Glutamatergic neuron (in vitro differentiated cells): ENCODE measurements around the gene ATXN2L. TPM values are rescaled to one million over a fixed set of nuclear protein-coding genes. Genes with fewer than 3 reads are reported as not detected.
"Not testable (repeated sequence)": the region's sequence is repeated elsewhere in the genome, so short reads cannot be mapped to it uniquely, and the experiment has no call there.

Experiments
- DNase-seq: peaks from one replicate; pipeline ENCODE4 v3.0.0; 2022
- H3K27ac Mint-ChIP-seq: one replicate; pipeline ENCODE4 v1.8.0; 2020; ENCODE audit warnings: mild to moderate bottlenecking, mixed read lengths, inconsistent platforms; ENCODE audit not compliant: unreplicated experiment
- H3K27me3 Mint-ChIP-seq: one replicate; pipeline ENCODE4 v1.8.0; 2020; ENCODE audit warnings: mild to moderate bottlenecking, moderate library complexity, mixed read lengths, inconsistent platforms; ENCODE audit not compliant: unreplicated experiment
- H3K36me3 Mint-ChIP-seq: one replicate; pipeline ENCODE4 v1.8.0; 2020; ENCODE audit warnings: mild to moderate bottlenecking, mixed read lengths, inconsistent platforms; ENCODE audit not compliant: unreplicated experiment
- H3K4me1 Mint-ChIP-seq: one replicate; pipeline ENCODE4 v1.8.0; 2020; ENCODE audit warnings: mild to moderate bottlenecking, low read depth, mixed read lengths, inconsistent platforms; ENCODE audit not compliant: unreplicated experiment
- H3K4me3 Mint-ChIP-seq: one replicate; pipeline ENCODE4 v1.8.0; 2020; ENCODE audit warnings: mild to moderate bottlenecking, mixed read lengths, inconsistent platforms; ENCODE audit not compliant: unreplicated experiment
- H3K9me3 Mint-ChIP-seq: one replicate; pipeline ENCODE4 v1.8.0; 2020; ENCODE audit warnings: mild to moderate bottlenecking, moderate library complexity, mixed read lengths, inconsistent platforms; ENCODE audit not compliant: unreplicated experiment
- total RNA-seq: library from RNA; stranded (reverse); fragmentation: NEBNext Ultra II Directional; extraction: Animal tissue kit (Norgen Biotek cat#: 25700); gene quantifications from one replicate; pipeline ENCODE4 v1.2.1, GENCODE V29; 2021; ENCODE audit not compliant: unreplicated experiment
- TF ChIP-seq, protein P1 (sequence below): fragments of 200-600 bp; sonication (generic); IDR thresholded peaks from one replicate; pipeline ENCODE4 v1.5.0; 2021; ENCODE audit not compliant: partially characterized antibody, unreplicated experiment

The ATXN2L gene
- total RNA-seq, 1 donor from 2014 or later: 261 TPM

DNA sequence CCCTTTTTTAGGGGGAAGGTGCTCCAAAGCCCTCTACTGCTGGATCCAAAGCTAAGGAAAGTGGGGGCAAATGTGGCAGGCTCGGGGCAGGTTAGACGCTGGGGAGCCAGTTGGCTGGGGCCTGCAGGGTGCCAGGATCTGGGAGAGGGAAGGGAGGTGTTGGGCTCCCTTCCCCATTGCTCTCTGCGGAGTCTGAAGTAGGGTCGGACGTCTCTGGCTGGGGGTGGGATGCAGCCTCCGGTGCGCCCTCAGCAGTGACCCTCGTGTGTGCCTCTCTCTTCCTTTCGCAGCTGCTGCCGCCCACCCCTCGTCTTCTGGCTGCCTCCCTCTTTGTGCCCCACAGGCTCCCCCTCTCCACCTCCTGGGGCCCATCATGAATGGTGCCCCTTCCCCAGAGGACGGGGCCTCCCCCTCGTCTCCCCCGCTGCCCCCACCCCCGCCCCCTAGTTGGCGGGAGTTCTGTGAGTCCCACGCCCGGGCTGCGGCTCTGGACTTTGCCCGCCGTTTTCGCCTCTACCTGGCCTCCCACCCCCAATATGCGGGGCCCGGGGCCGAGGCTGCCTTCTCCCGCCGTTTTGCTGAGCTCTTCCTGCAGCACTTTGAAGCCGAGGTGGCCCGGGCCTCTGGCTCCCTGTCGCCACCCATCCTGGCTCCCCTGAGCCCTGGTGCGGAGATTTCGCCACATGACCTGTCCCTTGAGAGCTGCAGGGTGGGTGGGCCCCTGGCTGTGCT is 43.1 kb downstream of the ATXN2L start:
- peaks cover 2% of the 10 kb centered on the region for H3K27me3 Mint-ChIP-seq

DNA sequence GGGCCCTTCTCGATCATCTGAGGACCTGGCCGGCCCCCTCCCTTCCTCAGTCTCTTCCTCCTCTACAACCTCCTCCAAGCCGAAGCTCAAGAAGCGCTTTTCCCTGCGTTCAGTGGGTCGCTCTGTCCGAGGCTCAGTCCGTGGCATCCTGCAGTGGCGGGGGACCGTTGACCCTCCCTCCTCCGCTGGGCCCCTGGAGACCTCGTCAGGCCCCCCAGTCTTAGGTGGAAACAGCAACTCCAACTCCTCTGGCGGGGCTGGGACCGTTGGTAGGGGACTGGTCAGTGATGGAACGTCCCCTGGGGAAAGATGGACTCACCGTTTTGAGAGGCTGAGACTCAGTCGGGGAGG is 43.6 kb downstream of the ATXN2L start:
- peaks cover 2% of the 10 kb centered on the region for H3K27me3 Mint-ChIP-seq

More for the DNA sequence above, 43.1 kb downstream of the ATXN2L start:
- Mint-ChIP-seq H3K4me3 (no peak overlapping the region), H3K27ac (peak overlapping the region; percentile 17), H3K9me3 (peaks cover 5% of the 10 kb centered on the region), H3K36me3 (no peaks in the 10 kb centered on the region), H3K4me1 (peaks cover 2% of the 10 kb centered on the region)
- no peak for DNase-seq
- TF ChIP-seq, protein P1, sequence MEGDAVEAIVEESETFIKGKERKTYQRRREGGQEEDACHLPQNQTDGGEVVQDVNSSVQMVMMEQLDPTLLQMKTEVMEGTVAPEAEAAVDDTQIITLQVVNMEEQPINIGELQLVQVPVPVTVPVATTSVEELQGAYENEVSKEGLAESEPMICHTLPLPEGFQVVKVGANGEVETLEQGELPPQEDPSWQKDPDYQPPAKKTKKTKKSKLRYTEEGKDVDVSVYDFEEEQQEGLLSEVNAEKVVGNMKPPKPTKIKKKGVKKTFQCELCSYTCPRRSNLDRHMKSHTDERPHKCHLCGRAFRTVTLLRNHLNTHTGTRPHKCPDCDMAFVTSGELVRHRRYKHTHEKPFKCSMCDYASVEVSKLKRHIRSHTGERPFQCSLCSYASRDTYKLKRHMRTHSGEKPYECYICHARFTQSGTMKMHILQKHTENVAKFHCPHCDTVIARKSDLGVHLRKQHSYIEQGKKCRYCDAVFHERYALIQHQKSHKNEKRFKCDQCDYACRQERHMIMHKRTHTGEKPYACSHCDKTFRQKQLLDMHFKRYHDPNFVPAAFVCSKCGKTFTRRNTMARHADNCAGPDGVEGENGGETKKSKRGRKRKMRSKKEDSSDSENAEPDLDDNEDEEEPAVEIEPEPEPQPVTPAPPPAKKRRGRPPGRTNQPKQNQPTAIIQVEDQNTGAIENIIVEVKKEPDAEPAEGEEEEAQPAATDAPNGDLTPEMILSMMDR: no peak

DNA sequence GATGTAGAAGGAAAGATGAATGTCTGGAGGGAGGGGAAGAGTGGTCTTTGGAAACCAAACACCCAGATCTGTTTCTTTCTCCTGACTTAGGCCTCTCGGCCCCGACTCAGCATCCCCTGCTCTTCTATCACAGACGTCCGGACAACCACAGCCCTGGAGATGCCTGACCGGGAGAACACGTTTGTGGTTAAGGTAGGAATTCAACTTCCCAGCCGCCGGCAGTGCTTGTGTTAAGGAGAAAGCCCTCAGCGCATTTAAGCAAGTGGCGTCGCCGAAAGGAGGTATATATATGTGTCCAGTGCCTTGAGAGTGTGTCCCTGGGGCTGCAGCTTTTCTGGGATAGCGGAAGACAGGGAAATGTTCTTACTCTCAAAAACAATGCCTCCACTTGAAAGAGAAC is 44.4 kb downstream of the ATXN2L start:
- Mint-ChIP-seq H3K27me3 (peaks cover 2% of the 10 kb centered on the region), H3K4me3 (no peak overlapping the region), H3K36me3 (no peaks in the 10 kb centered on the region), H3K27ac (no peak overlapping the region), H3K4me1 (peaks cover 3% of the 10 kb centered on the region), H3K9me3 (peaks cover 5% of the 10 kb centered on the region)
- TF ChIP-seq, protein P1: no peak
- no peak for DNase-seq

More for the DNA sequence above, 43.6 kb downstream of the ATXN2L start:
- TF ChIP-seq, protein P1: no peak
- peaks cover 2% of the 10 kb centered on the region for H3K4me1 Mint-ChIP-seq
- no peak overlapping the region for H3K4me3 Mint-ChIP-seq
- DNase-seq: no peak
- no peaks in the 10 kb centered on the region for H3K36me3 Mint-ChIP-seq
- H3K9me3 Mint-ChIP-seq: peaks cover 5% of the 10 kb centered on the region
- H3K27ac Mint-ChIP-seq: no peak overlapping the region

DNA sequence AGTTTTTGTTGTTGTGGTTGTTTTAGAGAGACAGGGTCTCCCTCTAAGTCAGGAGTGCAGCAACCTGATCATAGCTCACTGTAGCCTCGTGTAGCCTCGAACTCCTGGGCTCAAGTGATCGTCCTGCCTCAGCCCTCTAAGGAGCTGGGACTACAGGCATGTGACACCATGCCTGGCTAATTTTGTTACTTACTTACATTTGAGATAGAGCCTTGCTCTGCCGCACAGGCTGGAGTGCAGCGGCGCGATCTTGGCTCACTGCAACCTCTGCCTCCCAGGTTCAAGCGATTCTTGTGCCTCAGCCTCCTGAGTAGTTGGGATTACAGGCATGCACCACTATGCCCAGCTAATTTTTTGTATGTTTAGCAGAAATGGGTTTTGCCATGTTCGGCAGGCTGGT is 44.8 kb downstream of the ATXN2L start:
- H3K27me3 Mint-ChIP-seq, DNase-seq, H3K36me3 Mint-ChIP-seq, H3K27ac Mint-ChIP-seq, H3K4me3 Mint-ChIP-seq, H3K9me3 Mint-ChIP-seq, H3K4me1 Mint-ChIP-seq: not testable (repeated sequence)

DNA sequence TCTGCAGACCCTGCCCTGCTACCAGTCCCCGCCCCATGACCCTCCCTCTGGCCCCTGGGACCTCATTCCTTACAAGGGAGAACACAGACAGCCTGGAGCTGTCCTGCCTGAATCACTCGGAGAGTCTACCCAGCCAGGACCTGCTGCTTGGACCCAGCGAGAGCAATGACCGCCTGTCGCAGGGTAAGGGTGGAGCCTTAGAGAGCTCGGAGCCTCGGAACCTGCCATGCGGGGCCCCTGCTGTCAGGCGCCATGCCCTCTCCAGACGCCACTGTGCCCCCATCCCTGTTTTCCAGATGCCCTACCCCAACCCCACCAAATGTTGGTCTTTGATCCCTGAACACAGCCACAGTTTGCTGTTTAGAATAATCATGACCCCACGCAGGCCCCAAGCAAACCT is 46.4 kb downstream of the ATXN2L start:
- DNase-seq: no peak
- peaks cover 2% of the 10 kb centered on the region for H3K27me3 Mint-ChIP-seq
- H3K4me3 Mint-ChIP-seq: no peak overlapping the region
- H3K27ac Mint-ChIP-seq: no peak overlapping the region
- H3K9me3 Mint-ChIP-seq: peaks cover 3% of the 10 kb centered on the region
- TF ChIP-seq, protein P1: no peak
- no peaks in the 10 kb centered on the region for H3K36me3 Mint-ChIP-seq
- H3K4me1 Mint-ChIP-seq: peaks cover 3% of the 10 kb centered on the region
